Amniotic stem cell (primary cell): ENCODE measurements around the gene MAP3K19.

Experiments
- DNase-seq: peaks from one replicate; lab custom pipeline; 2025; lab: John Stamatoyannopoulos, UW

The MAP3K19 gene

GRCh38 chr2:134927195-134927594 is 120.1 kb downstream of the MAP3K19 start:
- DNase-seq = no peak

- no peak for DNase-seq
Observed at GRCh38 chr2:134926231-134926931, 120.9 kb downstream of the MAP3K19 start.

- no peak for DNase-seq
Observed at GRCh38 chr2:134924912-134925311, 122.3 kb downstream of the MAP3K19 start.

- no peak for DNase-seq
Observed at GRCh38 chr2:134919341-134920210, 127.7 kb downstream of the MAP3K19 start.

- DNase-seq = peak; percentile 96
Observed at GRCh38 chr2:134918526-134919340, 128.5 kb downstream of the MAP3K19 start, which contains the start of gene CCNT2. Gene CCNT2, plus strand, starts transcription at chr2:134918822. Its CDS starts 33 bp downstream, at chr2:134918855.

GRCh38 chr2:134917888-134918525 is 129.2 kb downstream of the MAP3K19 start:
- peak; percentile 96 for DNase-seq

GRCh38 chr2:134917360-134917865 is 129.8 kb downstream of the MAP3K19 start:
- DNase-seq = no peak
